Measurements from ENCODE around the gene EZH2.

GRCh38 chr7:148821422-148821821, 62.7 kb downstream of the EZH2 start:
- TF ChIP-seq, protein P1, sequence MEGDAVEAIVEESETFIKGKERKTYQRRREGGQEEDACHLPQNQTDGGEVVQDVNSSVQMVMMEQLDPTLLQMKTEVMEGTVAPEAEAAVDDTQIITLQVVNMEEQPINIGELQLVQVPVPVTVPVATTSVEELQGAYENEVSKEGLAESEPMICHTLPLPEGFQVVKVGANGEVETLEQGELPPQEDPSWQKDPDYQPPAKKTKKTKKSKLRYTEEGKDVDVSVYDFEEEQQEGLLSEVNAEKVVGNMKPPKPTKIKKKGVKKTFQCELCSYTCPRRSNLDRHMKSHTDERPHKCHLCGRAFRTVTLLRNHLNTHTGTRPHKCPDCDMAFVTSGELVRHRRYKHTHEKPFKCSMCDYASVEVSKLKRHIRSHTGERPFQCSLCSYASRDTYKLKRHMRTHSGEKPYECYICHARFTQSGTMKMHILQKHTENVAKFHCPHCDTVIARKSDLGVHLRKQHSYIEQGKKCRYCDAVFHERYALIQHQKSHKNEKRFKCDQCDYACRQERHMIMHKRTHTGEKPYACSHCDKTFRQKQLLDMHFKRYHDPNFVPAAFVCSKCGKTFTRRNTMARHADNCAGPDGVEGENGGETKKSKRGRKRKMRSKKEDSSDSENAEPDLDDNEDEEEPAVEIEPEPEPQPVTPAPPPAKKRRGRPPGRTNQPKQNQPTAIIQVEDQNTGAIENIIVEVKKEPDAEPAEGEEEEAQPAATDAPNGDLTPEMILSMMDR (IDR thresholded peaks at IDR 0.05): no peak
- TF ChIP-seq POLR2AphosphoS5 (IDR thresholded peaks at IDR 0.05) (no peak), POLR2A (IDR thresholded peaks at IDR 0.05) (no peak)

Data from prostate gland (tissue), 2 donors.